ENCODE measurements around the gene RPA1. TPM values are rescaled to one million over a fixed set of nuclear protein-coding genes. Genes with fewer than 3 reads are reported as not detected.

The RPA1 gene
- total RNA-seq, 1 experiment from 2014 or later = 41.1 TPM

DNA sequence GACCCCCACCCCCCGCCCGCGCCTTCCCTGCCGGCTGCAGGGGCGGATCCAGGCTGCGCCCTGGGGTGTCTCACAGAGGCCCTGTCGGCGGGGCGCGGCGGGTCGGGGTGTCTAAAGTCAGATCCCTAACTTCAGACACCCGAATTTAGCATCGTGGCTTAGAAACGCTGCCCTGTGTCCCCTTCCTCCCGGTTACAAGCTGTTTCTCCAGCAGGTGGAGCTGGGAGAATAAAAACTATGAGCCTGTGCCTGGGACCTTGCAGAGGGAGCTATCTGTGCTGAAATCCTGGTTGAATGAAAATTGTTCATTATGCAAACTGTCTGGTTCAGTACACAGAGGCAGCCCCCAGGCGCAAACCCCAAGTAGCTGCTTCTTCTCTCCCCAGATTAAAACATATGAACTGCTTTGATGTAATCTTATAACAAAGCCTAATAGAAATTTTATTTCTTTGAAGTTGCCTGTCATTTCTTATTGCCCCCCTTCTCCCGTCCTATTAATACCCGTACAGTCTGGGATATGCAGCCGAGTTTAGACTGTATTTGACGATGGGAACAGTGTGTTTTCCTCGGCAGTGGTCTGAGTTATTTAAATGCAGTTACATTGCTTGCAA, 79.0 kb downstream of the RPA1 start:
- peak; percentile 71 for DNase-seq (ENCODE audit: low spot score)

DNA sequence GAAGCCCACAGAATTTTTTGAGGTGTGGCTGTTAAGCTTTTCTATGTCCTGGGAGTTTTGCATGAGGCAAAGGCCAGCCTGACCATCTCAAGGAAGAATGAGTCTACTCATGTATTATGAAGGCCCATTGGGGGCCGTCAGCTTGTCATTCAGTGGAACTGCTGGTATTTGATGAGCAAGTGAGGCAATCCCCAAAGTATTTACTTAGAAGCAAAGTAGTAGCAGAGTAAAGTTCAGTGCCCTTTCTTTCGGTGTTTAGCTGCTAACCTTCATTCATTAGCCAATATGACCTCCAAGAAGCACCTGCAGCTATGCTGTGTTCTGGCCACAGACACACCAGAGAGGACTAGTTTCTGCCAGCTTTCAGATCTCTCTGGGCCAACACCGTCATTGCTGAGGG, 80.2 kb downstream of the RPA1 start:
- no peak for DNase-seq (ENCODE audit: low spot score)

- no peak for DNase-seq (ENCODE audit: low spot score)
These were observed 82.3 kb downstream of the RPA1 start for GRCh38 chr17:1912146-1912545.

DNA sequence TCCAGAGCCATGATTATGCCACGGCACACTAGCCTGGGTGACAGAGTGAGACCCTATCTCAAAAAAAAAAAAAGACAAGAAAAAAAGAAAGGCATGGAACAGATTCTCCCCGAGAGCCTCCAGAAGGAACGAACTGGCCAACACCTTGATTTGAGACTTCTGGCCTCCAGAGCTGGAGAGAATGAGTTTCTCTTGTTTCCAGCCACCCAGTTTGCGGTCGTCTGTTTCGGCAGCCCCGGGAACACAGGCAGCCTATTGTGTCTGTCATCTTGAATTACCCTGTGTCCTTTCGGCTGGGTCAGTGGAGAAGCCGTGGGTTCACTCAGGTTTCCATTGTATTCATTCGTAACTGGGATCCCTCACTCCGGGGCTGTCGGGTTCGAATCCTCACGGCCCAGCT, 83.9 kb downstream of the RPA1 start:
- no peak for DNase-seq (ENCODE audit: low spot score)

- DNase-seq (ENCODE audit: low spot score) = no peak
These were observed 84.9 kb downstream of the RPA1 start for GRCh38 chr17:1914661-1915083.

- DNase-seq (ENCODE audit: low spot score) = no peak
These were observed 86.1 kb downstream of the RPA1 start for GRCh38 chr17:1915889-1916288.

- DNase-seq (ENCODE audit: low spot score) = no peak
These were observed 86.5 kb downstream of the RPA1 start for GRCh38 chr17:1916316-1916715.

DNA sequence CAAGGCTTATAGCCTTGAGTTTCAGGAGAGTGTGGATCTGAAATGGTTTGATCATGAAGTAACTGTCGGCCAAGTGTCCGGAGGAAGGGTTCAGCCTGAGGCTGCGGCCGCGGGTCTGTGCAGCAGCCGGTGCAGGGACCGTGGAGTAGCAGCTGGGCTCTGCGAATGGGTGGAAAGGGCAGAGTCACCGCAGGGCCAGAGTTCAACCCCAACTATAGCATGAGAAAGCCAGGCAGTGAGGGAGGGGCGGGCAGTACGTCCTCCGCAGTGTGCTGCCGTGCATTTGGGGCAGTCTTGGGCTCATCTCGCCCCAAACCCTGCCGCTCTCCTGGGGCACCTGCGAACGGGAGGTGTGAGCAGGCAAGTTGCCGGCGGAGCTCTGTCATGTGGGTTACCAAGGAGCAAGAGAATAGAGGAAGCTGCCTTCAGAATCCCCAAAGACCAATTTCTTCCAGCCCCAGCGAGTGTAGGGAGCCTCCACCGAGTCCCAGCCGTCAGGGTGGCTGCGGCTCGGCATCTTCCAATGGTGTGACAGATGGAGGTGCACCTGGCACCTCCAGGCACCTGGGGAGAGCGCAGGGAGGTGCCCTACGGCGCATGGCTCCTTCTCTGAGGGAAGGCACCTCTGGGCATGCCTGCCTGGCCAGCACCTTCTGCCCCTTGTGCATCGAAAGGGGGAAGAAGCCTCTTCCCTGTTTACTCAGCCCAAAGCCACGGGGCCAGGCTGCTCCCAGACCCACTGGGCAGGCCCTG, 87.3 kb downstream of the RPA1 start:
- no peak for DNase-seq (ENCODE audit: low spot score)

DNA sequence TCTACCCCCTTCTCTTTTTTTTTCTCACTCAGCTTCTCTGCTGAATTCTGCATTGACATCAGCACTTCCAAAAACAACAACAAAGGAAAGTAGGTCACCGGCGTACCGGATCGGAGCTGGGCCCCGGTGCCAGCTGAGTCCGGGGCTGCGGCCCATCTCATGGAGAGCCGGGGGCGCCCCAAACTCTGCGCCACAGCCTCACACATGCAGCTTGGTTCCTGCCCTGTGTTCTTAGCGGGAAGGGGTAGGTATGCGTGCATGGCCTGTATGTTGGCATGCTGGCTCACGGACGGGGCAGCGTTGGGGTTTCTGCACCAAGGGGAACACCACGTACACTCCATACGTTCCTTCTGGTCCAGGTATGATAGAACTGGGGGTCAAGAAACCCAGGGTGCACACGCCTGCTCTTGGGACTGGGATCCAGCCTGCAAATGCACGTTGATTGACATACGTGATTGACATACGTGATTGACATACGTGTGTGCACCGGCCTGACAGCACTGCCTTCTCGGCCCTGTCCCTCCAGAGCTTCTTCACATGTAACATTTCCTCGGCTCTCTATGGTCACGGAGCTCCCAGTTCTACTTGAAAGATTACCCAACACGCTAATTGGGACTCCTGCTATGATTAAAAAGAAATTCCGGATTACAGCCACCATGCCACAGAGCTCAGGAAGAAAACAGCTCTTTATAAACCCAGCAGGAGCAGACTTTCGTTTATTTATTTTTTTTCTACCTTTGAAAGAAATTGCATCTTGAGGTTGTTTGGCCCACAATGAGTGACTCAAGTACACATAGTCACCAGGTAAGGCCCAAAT, 88.7 kb downstream of the RPA1 start:
- no peak for DNase-seq (ENCODE audit: low spot score)

- DNase-seq (ENCODE audit: low spot score) = no peak
These were observed 89.4 kb downstream of the RPA1 start for GRCh38 chr17:1919201-1919600.

GRCh38 chr17:1920948-1921351, 91.1 kb downstream of the RPA1 start:
- DNase-seq (ENCODE audit: low spot score) = no peak

- no peak for DNase-seq (ENCODE audit: low spot score)
These were observed 99.2 kb downstream of the RPA1 start for GRCh38 chr17:1928976-1929375.

DNA sequence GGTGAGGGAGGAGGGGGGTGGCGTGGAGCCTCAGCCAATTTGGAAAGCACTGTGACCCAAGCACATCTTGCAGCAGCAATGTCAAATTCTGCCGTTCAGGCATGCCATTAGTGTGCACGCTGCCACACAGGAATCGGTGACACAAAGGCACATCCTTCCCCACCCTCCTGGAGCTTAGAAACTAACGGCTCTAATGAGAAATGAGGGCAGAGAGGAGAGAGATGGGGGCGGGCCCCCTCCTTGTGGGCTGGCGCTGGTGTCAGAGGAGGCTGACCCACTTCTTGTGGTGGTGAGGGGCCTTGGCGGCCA, 100.5 kb downstream of the RPA1 start:
- DNase-seq (ENCODE audit: low spot score) = no peak

DNA sequence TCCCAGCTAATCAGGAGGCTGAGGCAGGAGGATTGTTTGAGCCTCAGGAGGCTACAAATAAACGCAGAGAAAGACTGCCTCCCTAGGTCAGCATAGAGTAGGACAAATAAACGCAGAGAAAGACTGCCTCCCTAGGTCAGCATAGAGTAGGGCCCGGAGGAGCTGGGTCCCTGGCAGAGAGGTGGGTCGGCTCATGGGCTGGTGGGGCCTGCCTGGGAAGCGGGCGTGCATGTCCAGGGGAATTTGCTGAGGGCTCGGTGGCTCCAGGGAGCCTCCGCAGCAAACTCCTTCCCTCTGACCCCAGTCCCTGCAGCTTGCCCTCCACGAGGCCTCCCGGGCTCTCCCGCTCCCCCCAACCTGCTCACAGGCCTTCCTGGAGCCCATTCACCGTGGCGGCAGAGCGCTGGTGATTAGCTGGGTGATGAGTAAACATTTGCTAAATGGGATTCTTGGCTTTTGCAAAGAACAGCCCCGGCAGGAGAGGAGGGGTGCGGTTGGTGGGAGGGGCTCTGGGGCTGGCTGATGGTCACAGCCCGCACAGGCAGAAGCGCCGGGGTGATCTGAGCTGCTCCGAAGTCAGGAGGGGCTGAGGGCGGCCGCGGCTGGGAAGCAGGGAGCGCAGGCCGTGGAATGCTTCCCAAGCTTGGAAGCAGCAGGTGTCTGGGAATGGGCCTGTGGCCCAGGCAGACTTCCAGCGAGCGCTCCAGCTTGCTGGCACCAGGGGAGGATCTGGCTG, 102.2 kb downstream of the RPA1 start:
- peak; percentile 10 for DNase-seq (ENCODE audit: low spot score)

- DNase-seq (ENCODE audit: low spot score) = no peak
These were observed 104.3 kb downstream of the RPA1 start for GRCh38 chr17:1933875-1934715.

DNA sequence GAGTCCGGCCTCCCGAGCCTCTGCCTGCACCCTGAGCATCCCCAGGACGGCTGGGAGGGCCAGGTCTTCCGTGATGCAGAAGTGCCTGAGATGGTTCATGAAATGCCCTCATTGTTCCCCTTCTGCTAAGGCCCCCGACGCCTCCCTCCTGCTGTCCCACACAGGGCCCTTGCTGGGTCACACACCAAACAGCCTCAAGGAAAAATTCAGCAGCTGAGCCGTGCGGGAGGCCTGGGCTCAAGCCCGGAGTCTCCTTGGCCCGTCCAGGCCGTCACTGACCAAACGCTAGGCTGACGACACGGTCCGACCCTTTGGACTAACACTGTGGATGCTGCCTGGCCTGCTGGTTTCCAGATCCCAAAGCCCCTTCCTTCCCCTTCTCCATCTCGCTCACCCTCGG, 105.1 kb downstream of the RPA1 start:
- no peak for DNase-seq (ENCODE audit: low spot score)

- no peak for DNase-seq (ENCODE audit: low spot score)
These were observed 107.0 kb downstream of the RPA1 start for GRCh38 chr17:1936766-1937165.

GRCh38 chr17:1937461-1937860, 107.7 kb downstream of the RPA1 start:
- no peak for DNase-seq (ENCODE audit: low spot score)

DNA sequence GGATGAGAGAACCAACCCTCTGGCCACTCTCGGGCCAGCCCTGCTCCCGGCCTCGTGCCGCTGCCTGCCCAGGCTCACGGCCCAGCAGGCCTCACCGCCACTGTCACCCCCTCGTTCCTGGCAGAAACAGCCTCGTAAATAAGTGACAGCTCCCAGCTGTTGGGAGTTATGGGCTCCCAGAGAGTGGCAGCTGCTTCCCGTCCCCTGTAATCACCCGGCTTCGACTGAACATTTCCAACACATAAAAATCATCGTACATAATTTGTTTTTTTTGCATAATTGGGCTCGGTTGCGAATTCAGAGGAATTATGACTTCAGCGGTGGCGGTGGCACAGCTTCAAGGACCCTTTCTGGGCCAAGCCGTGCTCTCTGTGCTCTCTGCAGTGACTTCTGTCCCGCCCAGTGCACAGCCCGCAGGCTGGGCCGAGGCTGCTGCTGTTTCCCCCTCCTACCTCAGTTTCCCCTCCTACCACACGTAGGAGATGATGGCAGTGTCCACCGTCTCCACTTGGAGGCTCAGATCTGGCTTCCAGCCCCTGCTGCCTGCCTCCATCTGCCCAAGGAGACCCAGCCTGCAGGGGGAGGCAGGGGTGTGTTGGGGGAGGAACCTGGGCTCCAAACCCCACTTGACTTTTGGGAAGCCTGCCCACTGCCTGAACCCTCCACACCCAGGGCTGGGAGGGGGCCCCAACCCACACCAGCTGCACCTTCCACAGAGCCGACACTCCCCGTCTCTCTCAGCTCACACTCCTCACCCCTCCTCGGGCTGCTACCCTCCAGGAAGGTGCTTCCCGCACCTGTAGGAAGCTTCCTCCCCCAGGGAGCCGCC, 110.4 kb downstream of the RPA1 start:
- no peak for DNase-seq (ENCODE audit: low spot score)

DNA sequence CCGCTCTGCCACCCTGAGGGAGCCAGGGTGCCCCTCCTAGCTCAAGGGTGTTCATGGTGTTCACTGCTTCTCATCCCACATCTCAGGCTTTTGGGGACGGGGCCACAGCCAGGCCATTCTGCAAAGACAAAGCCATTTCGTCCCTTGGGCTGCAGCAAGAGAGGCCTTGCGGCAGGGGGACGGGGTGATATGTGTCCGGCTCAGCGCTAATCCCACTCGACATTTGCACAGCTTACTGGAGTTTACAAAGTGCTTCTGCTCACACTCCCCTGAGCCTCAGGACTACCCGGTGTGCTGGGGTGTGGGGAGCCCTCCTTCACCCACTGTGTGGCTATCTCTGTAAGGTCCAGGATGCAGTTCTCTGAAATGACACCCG, 111.0 kb downstream of the RPA1 start:
- no peak for DNase-seq (ENCODE audit: low spot score)
